Ammon's horn (tissue), 1 donor: ENCODE results near the gene CADM2.
A peak's percentile ranks its signal among the peaks of the same experiment; 100 is the strongest.
"Not testable (repeated sequence)": the region's sequence is repeated elsewhere in the genome, so short reads cannot be mapped to it uniquely, and the experiment has no call there.

Source experiments
- DNase-seq: peaks from one replicate; pipeline ENCODE4 v3.0.0-alpha.2; 2016; ENCODE audit warnings: low spot score

The CADM2 gene

DNA sequence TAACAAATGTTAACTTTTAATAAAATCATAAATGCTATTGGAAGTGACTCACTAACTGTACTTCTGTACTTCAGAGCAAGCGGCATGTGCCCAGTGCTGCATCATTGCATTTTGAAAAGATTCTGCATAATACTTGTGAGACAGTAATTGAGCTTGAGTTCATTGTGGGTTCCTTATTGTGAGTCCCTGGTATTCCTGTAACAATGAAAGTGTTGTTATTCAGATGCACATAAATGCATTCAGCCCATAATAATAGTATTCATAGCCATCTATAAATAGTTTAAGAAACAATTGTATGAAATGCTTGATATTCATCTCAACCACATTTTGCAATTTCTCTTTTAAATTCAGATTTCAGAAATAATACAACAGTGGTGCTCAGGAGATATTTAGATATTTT, 976.4 kb downstream of the CADM2 start:
- peak; percentile 8 for DNase-seq

DNA sequence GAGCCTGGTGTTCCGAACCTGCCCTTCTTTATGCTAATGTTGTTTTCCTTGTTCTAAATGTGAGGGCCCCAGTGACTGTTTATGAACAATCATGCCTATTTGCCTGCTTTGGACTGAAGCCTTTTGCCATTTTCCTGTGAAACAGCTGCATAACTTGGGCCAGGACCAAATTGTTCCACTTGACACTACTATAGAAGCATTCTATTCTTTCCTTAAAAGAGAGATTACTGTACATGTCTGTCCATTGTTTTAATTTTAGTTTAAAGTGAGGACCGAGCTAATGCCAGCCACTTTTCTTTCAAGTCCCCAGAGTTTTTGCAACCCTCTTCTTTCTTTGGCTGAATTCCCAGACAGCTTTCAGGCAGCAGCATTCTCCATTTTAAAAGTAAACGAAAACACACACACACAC, 980.3 kb downstream of the CADM2 start:
- DNase-seq, result peak; percentile 76

DNA sequence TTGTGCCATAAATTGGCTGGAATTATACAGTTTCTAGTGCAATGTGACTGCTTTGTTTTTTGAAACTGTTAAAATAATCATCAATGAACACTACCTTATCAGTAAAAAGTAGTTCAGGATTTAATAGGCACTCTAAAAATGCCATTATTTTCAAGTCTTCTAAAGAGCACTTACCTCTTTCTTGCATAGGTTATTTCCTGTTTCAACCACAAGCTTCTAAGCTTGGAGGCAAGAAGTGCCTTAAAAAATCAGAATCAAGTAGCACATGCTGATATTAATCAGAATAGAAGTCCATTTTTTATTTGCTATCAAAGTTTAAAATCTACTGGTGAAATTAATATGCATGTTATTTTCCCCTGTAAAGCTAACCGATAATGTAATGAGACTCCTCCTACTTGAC, 991.6 kb downstream of the CADM2 start:
- DNase-seq, result no peak

DNA sequence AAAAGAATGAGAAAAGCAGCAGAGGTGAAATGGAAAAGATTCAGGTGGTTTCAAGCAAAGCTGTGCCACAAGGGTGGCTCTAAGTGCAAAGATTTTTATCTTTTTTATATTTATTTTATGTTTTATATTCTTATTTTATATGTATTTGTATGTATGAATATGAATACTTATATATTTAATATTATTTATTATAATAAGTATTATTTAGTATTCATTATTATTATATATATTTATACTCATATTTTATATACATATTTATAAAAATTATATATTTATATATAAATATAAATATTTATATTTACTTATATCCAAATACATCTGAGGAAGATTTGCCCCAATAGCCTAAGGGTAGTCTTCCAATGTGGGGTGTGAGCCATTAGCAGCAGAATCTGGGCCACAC, 1002.0 kb downstream of the CADM2 start:
- no peak for DNase-seq

DNA sequence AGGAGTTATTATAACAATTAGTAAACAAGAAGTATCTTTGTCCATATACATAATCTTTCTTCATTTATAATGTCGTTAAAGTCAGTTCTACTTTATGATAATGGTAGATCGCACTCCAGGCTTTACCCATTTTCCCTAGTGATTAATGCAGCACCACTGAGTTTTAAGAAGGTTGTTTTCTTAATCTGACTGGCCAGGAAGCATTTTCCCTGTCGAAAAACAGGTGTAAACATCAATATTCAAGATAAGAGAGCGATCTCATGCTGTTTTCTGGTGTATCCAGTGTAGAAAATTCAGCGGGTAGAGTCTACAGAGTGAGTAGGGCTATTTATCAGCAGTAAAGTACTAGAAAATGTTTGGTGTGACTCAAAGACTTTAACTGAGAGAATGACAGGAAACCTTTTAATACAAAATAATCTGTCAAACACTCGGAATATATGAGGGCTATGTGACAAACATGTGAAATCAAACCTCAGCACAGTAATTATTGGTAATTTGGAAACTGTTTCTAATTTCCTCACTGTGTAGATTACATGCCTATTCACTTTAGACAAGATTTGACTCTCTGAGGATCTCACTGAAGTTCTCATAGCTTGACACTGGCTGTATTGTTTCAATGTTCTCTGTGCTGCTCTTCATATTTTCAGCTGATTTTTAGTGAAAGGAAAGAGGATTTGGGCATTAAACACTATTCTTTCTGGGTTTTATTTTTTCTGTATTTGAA, 1019.0 kb downstream of the CADM2 start:
- no peak for DNase-seq

DNA sequence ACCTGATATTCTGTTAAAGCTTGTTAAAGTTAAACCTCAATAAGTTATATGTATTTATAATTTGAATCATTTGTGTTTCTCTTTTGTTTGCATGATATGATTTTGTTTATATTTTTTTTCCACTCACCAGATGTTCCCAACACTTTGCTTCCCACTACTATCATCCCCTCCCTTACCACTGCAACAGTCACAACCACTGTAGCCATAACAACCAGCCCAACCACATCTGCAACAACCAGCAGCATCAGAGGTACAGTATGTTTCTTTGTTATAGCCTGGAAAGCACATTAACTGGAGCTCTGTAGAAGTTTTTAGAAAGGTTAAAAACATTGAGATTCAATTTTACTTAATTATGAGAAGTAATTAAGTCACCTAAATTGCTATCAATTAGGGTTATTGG, 1020.2 kb downstream of the CADM2 start:
- DNase-seq, result no peak

DNA sequence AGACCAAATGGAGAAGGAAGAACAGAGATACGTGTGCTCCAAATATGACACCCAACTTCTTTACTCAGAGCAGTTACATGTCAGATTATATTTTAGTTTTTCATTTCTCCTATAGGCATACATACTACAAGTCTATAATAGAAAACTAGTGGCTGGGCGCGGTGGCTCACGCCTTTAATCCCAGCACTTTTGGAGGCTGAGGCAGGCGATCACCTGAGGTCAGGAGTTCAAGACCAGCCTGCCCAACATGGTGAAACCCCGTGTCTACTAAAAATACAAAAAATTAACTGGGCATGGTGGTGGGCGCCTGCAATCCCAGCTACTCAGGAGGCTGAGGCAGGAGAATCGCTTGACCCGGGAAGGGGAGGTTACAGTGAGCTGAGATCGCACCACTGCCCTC, 1030.8 kb downstream of the CADM2 start:
- not testable (repeated sequence) for DNase-seq

DNA sequence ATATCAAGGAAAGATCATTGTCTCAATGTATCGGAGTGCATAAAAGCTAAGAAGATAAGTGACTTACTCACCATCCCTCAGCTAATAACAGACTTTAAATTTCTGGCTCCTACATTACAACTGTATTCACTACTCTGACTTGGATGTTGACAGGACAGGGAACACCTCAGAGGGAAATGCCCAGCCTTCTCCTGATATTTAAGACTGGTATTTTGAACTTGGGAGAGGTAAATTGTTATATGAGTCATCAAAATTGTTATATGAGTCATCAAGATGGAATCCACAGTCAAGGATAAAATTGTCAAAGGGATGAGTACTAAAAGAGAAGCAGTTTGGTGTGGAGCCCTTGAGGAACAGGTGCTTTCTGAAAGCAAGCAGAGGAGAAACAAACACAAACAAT, 1070.8 kb downstream of the CADM2 start:
- no peak for DNase-seq

DNA sequence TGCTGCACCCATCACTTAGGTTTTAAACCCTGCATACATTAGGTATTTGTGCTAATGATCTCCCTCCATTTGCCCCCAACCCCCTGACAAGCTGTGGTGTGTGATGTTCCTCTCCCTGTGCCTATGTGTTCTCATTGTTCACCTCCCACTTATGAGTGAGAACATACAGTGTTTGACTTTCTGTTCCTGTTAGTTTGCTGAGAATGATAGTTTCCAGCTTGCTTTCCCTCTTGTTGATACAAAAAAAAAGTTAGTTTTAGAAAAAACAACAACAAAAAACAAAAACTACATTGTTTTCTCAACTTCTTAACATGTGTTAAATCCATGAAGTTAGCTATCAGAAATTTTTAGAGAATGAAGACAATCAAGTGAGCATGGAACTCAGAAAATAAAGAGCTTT, 1079.1 kb downstream of the CADM2 start:
- DNase-seq, result peak; percentile 17

DNA sequence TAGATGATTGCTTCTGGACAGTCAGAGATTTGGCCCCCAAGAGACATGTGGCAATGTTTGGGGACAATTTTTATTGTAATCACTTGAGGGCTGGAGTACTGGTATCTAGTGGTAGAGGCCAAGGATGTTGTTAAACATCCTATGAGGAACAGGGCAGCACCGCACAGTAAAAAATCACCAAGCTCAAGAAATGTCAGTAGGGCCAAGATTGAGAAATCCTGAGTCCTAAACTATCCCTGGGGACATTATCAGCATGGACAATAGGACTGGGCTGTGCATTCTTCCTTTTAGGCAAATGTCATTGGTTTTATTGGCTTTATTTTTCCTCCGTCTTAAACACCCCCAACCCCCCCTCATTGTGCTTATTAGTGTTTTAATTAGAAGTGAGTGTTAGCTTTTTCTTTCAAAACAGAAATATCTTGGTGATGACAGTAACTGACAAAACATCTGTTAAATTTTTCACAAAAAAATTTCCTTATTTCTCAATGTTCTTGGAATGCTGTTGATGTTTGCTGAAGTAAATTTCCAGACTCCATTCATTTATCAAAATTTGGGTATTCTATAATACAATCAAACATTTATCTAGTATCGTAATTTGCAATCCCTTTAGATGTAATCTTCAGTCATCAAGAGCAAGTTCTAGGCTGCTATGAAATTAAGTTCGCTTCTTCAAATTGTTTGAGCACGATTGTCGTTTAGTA, 1087.8 kb downstream of the CADM2 start:
- DNase-seq, result no peak

DNA sequence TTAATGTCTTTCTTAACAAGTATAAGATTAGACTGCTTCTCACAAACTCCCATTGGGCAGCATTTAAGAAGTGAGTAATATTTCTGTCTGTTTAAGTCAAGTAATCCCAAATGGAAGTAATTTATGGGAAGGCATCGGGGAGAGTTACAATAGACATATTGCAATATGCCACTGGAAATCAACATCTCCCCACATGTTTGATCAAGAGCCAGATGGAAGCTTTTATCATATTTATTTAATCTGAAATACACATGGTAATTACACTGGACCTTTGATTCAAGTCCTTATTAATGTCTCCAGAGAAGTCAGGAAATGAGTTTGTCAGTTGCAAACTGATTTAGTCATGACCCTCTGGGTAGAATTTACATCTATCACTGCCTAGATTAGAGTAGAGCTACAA, 1088.4 kb downstream of the CADM2 start:
- DNase-seq, result no peak

DNA sequence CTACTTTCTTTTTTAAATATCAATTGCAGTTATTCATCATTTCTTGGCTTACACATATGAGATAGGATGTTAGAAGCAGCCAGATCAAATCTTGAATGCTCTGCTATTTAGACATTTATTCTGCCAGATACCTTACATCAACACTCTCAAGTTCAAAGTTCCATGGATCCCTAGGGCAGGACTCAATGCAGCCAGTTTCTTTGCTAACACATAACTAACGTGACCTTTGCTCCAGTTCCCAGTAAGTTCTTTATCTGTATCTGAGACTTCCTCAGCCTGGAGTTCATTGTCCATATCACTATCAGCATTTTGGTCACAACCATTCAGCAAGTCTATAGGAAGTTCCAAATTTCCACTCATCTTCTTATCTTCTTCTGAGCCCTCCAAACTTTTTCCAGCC, 1092.3 kb downstream of the CADM2 start:
- DNase-seq, result no peak

DNA sequence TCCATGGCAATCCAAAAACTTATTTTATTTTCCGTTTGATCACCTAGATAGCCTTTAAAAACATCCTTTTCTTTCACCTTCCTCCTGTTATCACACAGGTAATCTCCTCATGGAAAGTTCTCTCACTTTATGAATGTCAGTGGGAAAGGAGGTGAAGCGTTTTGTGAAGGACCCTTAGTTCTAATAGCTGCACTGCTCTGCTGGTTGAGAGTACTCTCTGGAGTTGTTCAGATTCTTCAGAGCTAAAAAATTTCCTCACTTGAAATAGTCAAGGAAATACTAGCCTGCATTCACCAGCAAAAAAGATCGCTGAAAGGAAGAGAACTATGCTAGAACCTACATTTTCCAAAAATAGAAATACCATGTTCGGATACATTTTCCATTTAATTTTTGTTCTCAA, 1097.2 kb downstream of the CADM2 start:
- DNase-seq, result no peak

DNA sequence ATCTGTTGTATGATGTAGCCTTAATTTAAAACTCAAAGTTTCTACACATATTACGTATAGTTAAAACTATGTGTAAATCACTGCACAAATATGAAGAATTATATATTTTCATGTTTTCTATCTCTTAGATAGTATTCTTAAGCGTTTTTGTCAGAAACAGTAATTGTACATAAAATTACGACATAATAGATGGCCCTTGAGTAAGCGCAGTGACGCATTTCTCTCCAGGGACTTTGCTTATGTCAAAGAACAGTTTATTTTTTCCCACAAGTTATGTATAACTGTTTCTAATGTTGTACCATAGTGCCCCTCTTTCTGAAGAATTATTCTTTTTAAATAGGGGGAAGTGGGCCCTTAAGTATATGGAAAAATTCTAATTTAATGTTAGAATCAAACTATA, 1098.2 kb downstream of the CADM2 start:
- DNase-seq, result no peak

DNA sequence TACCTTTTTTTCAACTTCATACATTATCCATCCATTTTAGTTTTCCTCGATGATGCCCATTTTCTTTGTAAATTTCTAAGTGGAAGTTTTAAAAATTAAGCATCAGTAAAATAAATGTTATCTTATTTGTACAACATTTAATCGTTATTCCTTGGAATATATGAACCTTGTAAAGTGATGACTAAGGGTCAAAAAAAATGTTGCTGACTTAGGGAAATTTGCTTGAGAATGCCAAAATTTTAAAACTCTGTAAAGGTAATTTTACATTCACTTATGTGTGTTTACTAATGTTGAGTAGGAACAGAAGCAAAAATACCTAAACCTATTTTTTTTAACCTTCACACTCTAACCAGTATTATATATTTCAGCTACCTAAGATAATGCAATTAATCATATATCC, 1115.0 kb downstream of the CADM2 start:
- DNase-seq, result no peak

DNA sequence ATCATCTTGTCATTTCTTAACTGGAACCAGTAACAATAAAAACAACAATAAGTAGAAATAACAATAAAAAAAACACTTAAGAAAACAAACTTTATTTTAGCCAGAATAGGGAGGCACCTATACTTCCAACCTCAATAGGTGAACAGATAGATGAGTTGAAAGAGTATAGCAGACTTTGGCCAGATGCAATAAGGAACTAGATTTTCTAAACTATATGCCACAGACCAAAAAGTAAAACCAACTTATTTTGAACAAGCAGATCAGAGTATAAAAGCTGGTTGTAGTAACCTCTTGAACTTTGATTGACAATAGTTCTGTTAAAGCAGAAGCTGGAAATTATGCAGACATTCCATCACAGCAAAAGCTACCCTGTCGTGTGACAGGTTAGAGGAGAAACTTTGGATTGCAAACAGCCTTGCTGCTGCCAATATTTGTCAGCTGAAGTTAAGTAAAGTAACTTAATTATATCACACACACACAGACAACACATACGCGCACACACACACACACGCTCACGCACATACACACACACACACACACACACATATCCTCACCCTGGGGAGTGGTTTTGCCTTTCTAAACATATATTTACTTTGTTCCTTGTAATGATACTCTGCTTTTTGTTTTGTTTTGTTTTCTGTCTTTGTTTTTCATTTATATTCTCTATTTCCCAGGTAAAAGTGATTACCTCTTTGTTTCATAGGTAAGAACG, 1128.5 kb downstream of the CADM2 start:
- no peak for DNase-seq

DNA sequence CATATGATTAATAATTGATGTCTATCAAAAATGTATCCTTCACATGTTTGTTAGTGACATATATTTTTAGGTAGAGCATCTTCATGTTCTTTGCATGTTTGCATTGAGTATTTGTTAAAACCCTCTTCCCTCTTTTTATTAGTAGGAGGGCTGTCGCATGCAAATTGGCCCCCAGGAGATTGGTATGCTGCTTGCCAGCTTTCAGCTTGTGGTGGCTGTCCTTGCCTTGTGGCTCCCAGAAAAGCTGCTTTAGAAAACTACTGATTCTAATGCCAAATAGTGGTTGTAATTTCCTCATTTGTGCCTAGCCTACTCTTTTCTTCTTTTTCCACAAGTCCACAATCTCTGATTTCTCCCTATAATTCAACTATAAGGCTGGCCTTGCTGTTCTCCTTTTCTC, 1145.4 kb downstream of the CADM2 start:
- DNase-seq, result no peak

DNA sequence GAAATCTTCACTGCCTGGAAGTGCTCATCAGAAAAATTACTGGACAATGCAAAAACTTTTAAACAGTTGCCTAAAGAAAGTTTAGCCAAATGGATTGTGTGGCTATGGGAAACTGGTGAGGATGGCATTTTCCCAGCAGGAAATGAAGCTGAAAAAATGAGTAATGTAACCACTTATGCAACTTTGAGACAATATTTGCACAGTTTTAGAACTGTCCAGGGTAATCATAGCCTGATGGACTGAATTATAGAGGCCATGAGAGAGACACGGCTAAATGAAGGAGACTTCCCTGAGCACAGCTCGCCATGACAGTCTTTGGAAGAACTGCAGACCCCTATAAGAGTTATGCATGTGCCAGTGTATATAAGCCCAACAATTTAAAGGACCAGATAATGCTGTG, 1150.6 kb downstream of the CADM2 start:
- DNase-seq, result no peak
